Mucosa of descending colon (tissue), 3 donors: ENCODE results near the gene REXO1. TPM values are rescaled to one million over a fixed set of nuclear protein-coding genes. Genes with fewer than 3 reads are reported as not detected.

Experiments used
- ATAC-seq: fragments of 200-7000 bp; cut with Tn5 transposase; one replicate; pipeline ENCODE4 v1.9.1; 2020; ENCODE audit warnings: mild to moderate bottlenecking, moderate library complexity
- DNase-seq, 3 donors: peaks; one replicate each; pipeline ENCODE4 v3.0.0-alpha.2; 2020
- H3K36me3 ChIP-seq: fragments of 200-600 bp; one replicate; pipeline ENCODE4 v1.8.0; 2021; ENCODE audit warnings: low read depth, mild to moderate bottlenecking
- H3K4me1 ChIP-seq: fragments of 200-600 bp; one replicate; pipeline ENCODE4 v1.8.0; 2021; ENCODE audit warnings: low read depth, mild to moderate bottlenecking
- H3K4me3 ChIP-seq: fragments of 200-600 bp; one replicate; pipeline ENCODE4 v1.8.0; 2021; ENCODE audit warnings: mild to moderate bottlenecking
- H3K9me3 ChIP-seq: fragments of 200-600 bp; one replicate; pipeline ENCODE4 v1.8.0; 2021; ENCODE audit warnings: mild to moderate bottlenecking
- intact Hi-C, 2 donors: fragments of 100-400 bp; cut with DNase I in 1 of 2; cut with micrococcal nuclease in 1 of 2; formaldehyde crosslinking; loops; one replicate each; pipeline versions ENCODE4 v1.11.0 to v1.11.1; 2022; cut with DNase I, micrococcal nuclease
- total RNA-seq, 3 donors: library from RNA; stranded (reverse); fragmentation: NEBNext Ultra II Directional in 2 of 3; extraction: Animal tissue kit (Norgen Biotek cat#: 25700) in 2 of 3; gene quantifications; one replicate each; pipeline versions ENCODE4 v1.2.1 to v1.2.4, GENCODE V29; 2021 to 2023
- TF ChIP-seq, protein P1 (sequence below): fragments of 200-600 bp; IDR thresholded peaks from one replicate; pipeline ENCODE4 v1.8.0; 2022; ENCODE audit warnings: antibody characterized with exemption, mild to moderate bottlenecking
- donor health status: DM: no; HTN: no; CAD: no; lungs with moderate emphysema.
- donor health status: DM: no; HTN: no; CAD: no.
- donor health status: DM: no; HTN: yes; CAD: no.

Gene REXO1
- total RNA-seq, 3 donors from 2014 or later, result 45.4 to 54.3 (median 50.2) TPM

DNA sequence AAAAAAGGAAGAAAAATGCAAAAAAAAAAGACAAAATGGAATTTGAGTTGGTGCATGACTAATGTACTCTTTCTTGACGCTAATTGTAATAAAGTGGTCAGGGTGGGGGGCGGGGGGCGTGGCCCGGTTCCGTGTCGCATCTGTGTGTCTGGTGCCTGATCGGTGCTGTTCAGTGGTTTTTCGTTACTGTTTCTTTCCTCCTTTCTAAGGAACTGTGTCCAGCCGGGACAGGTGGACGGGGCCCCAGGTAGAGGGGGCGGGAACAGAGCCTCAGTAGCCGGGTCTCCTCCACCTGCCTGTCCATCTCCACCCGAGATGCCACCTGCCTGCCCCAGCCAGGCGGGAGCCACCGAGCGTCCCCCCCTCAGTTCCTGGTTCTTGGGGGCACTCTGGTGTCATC, 68.7 kb downstream of the REXO1 start:
- TF ChIP-seq, protein P1, sequence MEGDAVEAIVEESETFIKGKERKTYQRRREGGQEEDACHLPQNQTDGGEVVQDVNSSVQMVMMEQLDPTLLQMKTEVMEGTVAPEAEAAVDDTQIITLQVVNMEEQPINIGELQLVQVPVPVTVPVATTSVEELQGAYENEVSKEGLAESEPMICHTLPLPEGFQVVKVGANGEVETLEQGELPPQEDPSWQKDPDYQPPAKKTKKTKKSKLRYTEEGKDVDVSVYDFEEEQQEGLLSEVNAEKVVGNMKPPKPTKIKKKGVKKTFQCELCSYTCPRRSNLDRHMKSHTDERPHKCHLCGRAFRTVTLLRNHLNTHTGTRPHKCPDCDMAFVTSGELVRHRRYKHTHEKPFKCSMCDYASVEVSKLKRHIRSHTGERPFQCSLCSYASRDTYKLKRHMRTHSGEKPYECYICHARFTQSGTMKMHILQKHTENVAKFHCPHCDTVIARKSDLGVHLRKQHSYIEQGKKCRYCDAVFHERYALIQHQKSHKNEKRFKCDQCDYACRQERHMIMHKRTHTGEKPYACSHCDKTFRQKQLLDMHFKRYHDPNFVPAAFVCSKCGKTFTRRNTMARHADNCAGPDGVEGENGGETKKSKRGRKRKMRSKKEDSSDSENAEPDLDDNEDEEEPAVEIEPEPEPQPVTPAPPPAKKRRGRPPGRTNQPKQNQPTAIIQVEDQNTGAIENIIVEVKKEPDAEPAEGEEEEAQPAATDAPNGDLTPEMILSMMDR, result no peak
- DNase-seq, result no peak

DNA sequence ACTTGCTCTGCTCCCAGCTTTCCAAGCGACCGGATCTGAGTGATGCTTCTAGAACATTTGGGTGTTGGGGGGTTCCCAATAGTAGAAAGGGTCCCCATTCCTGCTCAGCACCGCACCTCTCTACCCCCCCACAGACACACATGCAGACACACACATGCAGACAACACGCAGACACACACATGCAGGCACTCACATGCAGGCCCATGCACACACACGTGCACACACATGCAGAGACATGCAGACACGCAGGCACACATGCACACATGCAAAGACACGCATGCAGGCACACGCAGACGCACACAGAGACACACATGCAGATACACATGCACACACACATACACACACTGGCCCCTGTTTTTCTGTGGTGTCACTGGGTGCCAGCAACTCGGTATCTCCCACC, 71.1 kb downstream of the REXO1 start:
- no peak for DNase-seq
- Histone ChIP-seq H3K4me3 (no peak overlapping the region), H3K9me3 (no peaks in the 10 kb centered on the region), H3K36me3 (no peaks in the 10 kb centered on the region), H3K4me1 (no peaks in the 10 kb centered on the region)
- intact Hi-C loops, result no loop called here
- TF ChIP-seq, protein P1, result no peak
- no peak for ATAC-seq

More for the DNA sequence above, 68.7 kb downstream of the REXO1 start:
- ATAC-seq, result no peak
- intact Hi-C loops, result no loop called here
- Histone ChIP-seq H3K4me3 (no peak overlapping the region), H3K9me3 (no peaks in the 10 kb centered on the region), H3K36me3 (no peaks in the 10 kb centered on the region), H3K4me1 (no peaks in the 10 kb centered on the region)

DNA sequence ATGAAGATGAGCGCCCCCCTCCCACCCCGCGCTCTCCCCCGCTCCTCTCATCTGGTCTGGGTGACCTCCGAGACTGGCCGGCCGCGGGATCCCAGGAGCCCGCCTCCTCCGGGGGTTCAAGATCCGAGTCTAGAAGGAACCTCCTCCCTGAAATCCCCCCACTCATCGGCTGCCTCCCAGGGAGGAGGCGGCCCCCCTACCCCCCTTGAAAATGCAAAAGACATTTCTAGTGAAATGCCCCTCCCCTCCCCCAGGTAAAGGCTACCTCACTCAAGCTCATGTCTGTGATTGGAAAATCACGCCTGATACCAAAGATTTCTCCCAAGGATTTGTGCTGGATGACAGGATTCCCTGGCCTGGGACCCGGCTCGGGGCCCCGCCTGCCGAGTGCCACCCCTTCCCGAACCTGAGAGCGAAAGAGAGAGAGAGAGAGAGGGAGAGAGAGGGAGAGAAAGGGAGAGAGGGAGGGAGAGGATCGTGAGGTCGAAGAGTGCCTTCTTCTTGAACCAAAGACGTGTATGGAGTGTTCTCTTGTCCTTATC, 71.6 kb downstream of the REXO1 start:
- DNase-seq (no peak), ATAC-seq (no peak)
- no peaks in the 10 kb centered on the region for H3K4me1 ChIP-seq
- H3K4me3 ChIP-seq, result no peak overlapping the region
- TF ChIP-seq, protein P1, result no peak
- intact Hi-C loops, result no loop called here
- H3K36me3 ChIP-seq, result no peaks in the 10 kb centered on the region
- no peaks in the 10 kb centered on the region for H3K9me3 ChIP-seq

DNA sequence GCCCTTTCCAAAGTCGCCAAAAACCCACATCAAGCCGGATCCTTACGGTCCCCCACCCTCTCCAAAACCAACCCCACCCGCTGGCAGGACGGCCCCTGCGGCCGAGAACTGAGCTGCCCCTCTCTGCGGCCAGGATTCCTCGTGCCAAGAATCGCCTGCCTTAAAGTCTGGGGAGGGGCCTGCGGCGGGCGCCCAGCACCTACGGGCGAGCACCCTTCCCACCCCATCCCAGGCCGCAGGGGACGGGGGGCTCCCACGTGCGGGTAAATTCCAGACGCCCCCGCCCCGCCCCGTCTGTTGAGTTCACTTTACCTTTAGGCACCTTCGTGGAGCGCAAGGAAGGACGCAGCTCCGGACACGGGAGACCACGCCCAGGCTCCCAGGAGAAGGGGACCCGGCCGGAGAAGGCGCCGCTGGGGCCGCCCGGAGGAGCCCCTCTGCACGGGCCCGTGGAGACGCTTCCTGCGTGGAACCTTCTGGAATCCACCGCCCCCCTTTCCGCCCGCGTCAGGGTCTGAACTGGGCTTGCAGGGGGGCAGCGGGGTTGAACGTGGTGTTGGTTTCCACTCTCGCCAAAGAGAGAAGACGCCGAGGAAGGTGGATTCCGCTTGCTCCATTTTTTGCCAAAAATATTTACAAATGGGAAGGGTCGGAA, 72.2 kb downstream of the REXO1 start:
- no peak overlapping the region for H3K4me3 ChIP-seq
- H3K9me3 ChIP-seq, result peaks cover 4% of the 10 kb centered on the region
- no peaks in the 10 kb centered on the region for H3K36me3 ChIP-seq
- no peak for ATAC-seq
- TF ChIP-seq, protein P1, result no peak
- no peak for DNase-seq
- intact Hi-C loops, result no loop called here
- no peaks in the 10 kb centered on the region for H3K4me1 ChIP-seq

DNA sequence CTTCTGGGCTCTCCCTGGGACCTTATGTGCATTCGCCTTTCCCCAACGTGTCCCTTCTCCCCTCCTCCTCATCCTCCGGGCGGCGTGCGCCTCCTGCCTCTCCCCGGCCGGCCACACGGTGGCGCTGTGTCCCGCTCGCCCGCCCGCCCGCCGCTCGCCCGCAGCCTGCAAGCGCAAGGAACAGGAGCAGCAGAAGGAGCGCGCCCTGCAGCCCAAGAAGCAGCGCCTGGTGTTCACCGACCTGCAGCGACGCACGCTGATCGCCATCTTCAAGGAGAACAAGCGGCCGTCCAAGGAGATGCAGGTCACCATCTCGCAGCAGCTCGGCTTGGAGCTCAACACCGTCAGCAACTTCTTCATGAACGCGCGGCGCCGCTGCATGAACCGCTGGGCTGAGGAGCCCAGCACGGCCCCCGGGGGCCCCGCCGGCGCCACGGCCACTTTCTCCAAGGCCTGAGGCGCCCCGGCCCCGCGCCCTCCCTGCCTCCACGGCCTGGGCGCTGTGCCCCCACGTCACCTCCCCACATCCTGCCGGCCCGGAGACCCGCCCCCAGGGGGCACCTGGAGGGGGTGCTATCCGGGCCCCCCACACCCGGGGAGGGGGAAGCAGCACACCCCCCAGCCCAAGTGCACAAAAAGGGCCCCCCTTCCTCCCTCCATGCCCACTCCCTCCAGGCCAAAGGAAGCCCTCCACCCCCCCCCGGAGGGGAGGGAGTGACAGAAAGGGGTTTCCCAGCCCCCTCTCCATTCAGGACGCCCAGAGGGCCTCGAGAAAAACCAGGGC, 73.1 kb downstream of the REXO1 start:
- ATAC-seq, result peak; percentile 61
- no peak for DNase-seq
- Histone ChIP-seq H3K9me3 (peaks cover 12% of the 10 kb centered on the region), H3K4me3 (no peak overlapping the region), H3K4me1 (no peaks in the 10 kb centered on the region), H3K36me3 (no peaks in the 10 kb centered on the region)
- intact Hi-C loops, result no loop called here
- TF ChIP-seq, protein P1, result no peak
